H9 (cell line): ENCODE measurements around the gene U2AF1L4. TPM values are rescaled to one million over a fixed set of nuclear protein-coding genes. Genes with fewer than 3 reads are reported as not detected.

Experiments
- DNase-seq: peaks from one replicate; pipeline ENCODE4 v3.0.0-alpha.2; 2017
- H2AFZ ChIP-seq: one replicate; pipeline ENCODE4 v1.6.1; 2013; ENCODE audit warnings: mild to moderate bottlenecking, low read length, control low read depth, moderate library complexity
- H2AK5ac ChIP-seq: 2 replicates; pipeline ENCODE4 v1.6.1; 2013; ENCODE audit warnings: low read length, control low read depth, mixed read lengths; ENCODE audit not compliant: insufficient read length
- H2BK120ac ChIP-seq: one replicate; pipeline ENCODE4 v1.6.1; 2013; ENCODE audit warnings: low read depth, mild to moderate bottlenecking, low read length, control low read depth, inconsistent platforms; ENCODE audit not compliant: poor library complexity, severe bottlenecking
- H2BK12ac ChIP-seq: 2 replicates; pipeline ENCODE4 v1.6.1; 2013; ENCODE audit warnings: low read length, control low read depth, mixed read lengths, low read depth; ENCODE audit not compliant: insufficient read length
- H2BK15ac ChIP-seq: 2 replicates; pipeline ENCODE4 v1.6.1; 2013; ENCODE audit warnings: low read depth, low read length, control low read depth
- H2BK20ac ChIP-seq: one replicate; pipeline ENCODE4 v1.6.1; 2013; ENCODE audit warnings: low read depth, mild to moderate bottlenecking, low read length, control low read depth, inconsistent platforms; ENCODE audit not compliant: poor library complexity, severe bottlenecking
- H2BK5ac ChIP-seq: 2 replicates; pipeline ENCODE4 v1.6.1; 2013; ENCODE audit warnings: low read length, control low read depth, mixed read lengths; ENCODE audit not compliant: insufficient read length
- H3K14ac ChIP-seq: 2 replicates; pipeline ENCODE4 v1.6.1; 2013; ENCODE audit warnings: low read length, control low read depth; ENCODE audit not compliant: insufficient read depth
- H3K18ac ChIP-seq: 2 replicates; pipeline ENCODE4 v1.6.1; 2013; ENCODE audit warnings: low read depth, mild to moderate bottlenecking, mixed read lengths, low read length, control low read depth; ENCODE audit not compliant: insufficient read length
- H3K23ac ChIP-seq: 2 replicates; pipeline ENCODE4 v1.6.1; 2013; ENCODE audit warnings: low read length, control low read depth, mixed read lengths, low read depth; ENCODE audit not compliant: insufficient read length
- H3K23me2 ChIP-seq: 2 replicates; pipeline ENCODE4 v1.6.1; 2013; ENCODE audit warnings: low read depth, mild to moderate bottlenecking, mixed read lengths, low read length, control low read depth; ENCODE audit not compliant: insufficient read length, poor library complexity, severe bottlenecking
- H3K27ac ChIP-seq: 2 replicates; pipeline ENCODE4 v1.5.1; 2013; ENCODE audit warnings: low read length, control low read depth, mixed read lengths, low read depth; ENCODE audit not compliant: insufficient read length
- H3K27me3 ChIP-seq: 2 replicates; pipeline ENCODE4 v1.6.1; 2013; ENCODE audit warnings: low read length, control low read depth, inconsistent platforms; ENCODE audit not compliant: insufficient read depth
- H3K4ac ChIP-seq: 2 replicates; pipeline ENCODE4 v1.6.1; 2013; ENCODE audit warnings: low read depth, mild to moderate bottlenecking, control low read depth, inconsistent platforms, low read length, moderate library complexity
- H3K4me1 ChIP-seq: 2 replicates; pipeline ENCODE4 v1.6.1; 2013; ENCODE audit warnings: low read length, control low read depth, inconsistent platforms; ENCODE audit not compliant: insufficient read depth
- H3K4me2 ChIP-seq: 2 replicates; pipeline ENCODE4 v1.6.1; 2013; ENCODE audit warnings: low read length, control low read depth, mixed read lengths; ENCODE audit not compliant: insufficient read length, insufficient read depth
- H3K56ac ChIP-seq: 2 replicates; pipeline ENCODE4 v1.6.1; 2013; ENCODE audit warnings: low read depth, mild to moderate bottlenecking, mixed read lengths, low read length, control low read depth; ENCODE audit not compliant: insufficient read length
- H3K79me1 ChIP-seq: 2 replicates; pipeline ENCODE4 v1.6.1; 2013; ENCODE audit warnings: low read depth, mild to moderate bottlenecking, moderate library complexity, low read length, control low read depth, inconsistent platforms; ENCODE audit not compliant: insufficient read depth, poor library complexity, severe bottlenecking
- H3K79me2 ChIP-seq: 2 replicates; pipeline ENCODE4 v1.6.1; 2013; ENCODE audit warnings: low read length, control low read depth, inconsistent platforms; ENCODE audit not compliant: insufficient read depth
- H3K9ac ChIP-seq: 2 replicates; pipeline ENCODE4 v1.6.1; 2013; ENCODE audit warnings: low read length, control low read depth, mixed read lengths; ENCODE audit not compliant: insufficient read length; ENCODE audit errors: extremely low read depth
- H3K9me3 ChIP-seq: one replicate; pipeline ENCODE4 v1.6.1; 2013; ENCODE audit warnings: low read depth, low read length, inconsistent platforms; ENCODE audit not compliant: control insufficient read depth
- H3T11ph ChIP-seq: one replicate; pipeline ENCODE4 v1.6.1; 2013; ENCODE audit warnings: mild to moderate bottlenecking, low read length, control low read depth, inconsistent platforms
- H4K20me1 ChIP-seq: one replicate; pipeline ENCODE4 v1.6.1; 2013; ENCODE audit not compliant: control insufficient read depth, insufficient read length, insufficient read depth
- H4K5ac ChIP-seq: 2 replicates; pipeline ENCODE4 v1.6.1; 2013; ENCODE audit warnings: low read depth, mild to moderate bottlenecking, mixed read lengths, low read length, control low read depth; ENCODE audit not compliant: insufficient read length
- H4K8ac ChIP-seq: replicated peaks from 2 replicates; pipeline ENCODE4 v1.6.1; 2013; ENCODE audit warnings: low read length, control low read depth, mixed read lengths, low read depth; ENCODE audit not compliant: insufficient read length
- H4K91ac ChIP-seq: 2 replicates; pipeline ENCODE4 v1.6.1; 2013; ENCODE audit warnings: low read depth, mild to moderate bottlenecking, moderate library complexity, mixed read lengths, low read length, control low read depth; ENCODE audit not compliant: insufficient read length
- H3K27ac Mint-ChIP-seq, 3 experiments: 2 replicates in 2 of 3; 3 replicates in 1 of 3; pipeline ENCODE4 v1.8.0; 2020 to 2021; ENCODE audit warnings: mixed read lengths in 3 of 3, mild to moderate bottlenecking in 1 of 3, moderate library complexity in 1 of 3
- H3K27me3 Mint-ChIP-seq: 2 replicates; pipeline ENCODE4 v1.8.0; 2021; ENCODE audit warnings: low read depth, mild to moderate bottlenecking, moderate library complexity, mixed read lengths
- H3K36me3 Mint-ChIP-seq, 3 experiments: 2 replicates in 2 of 3; 3 replicates in 1 of 3; pipeline ENCODE4 v1.8.0; 2020 to 2021; ENCODE audit warnings: low read depth in 3 of 3, mixed read lengths in 3 of 3; ENCODE audit not compliant: insufficient read depth in 1 of 3
- H3K4me1 Mint-ChIP-seq, 2 experiments: 2 replicates each; pipeline ENCODE4 v1.8.0; 2020; ENCODE audit warnings: mixed read lengths in 2 of 2
- H3K4me3 Mint-ChIP-seq, 2 experiments: 2 replicates in 1 of 2; 3 replicates in 1 of 2; pipeline ENCODE4 v1.8.0; 2020 to 2021; ENCODE audit warnings: mild to moderate bottlenecking in 2 of 2, mixed read lengths in 2 of 2, moderate library complexity in 1 of 2
- H3K9me3 Mint-ChIP-seq, 2 experiments: 2 replicates in 1 of 2; 3 replicates in 1 of 2; pipeline ENCODE4 v1.8.0; 2020; ENCODE audit warnings: mild to moderate bottlenecking in 2 of 2, mixed read lengths in 2 of 2, moderate library complexity in 1 of 2
- CTCF ChIP-seq: fragments of 200-600 bp; sonication (generic); conservative IDR thresholded peaks from 3 replicates; pipeline ENCODE4 v1.8.0; 2021; ENCODE audit warnings: antibody characterized with exemption, mild to moderate bottlenecking
- WGBS: extraction: QIAGEN DNeasy Blood & Tissue Kit; methylation state at CpG from one replicate; pipeline ENCODE4 v1.1.7; 2013; ENCODE audit warnings: missing lambda C conversion rate, low lambda C conversion rate, mixed read lengths; ENCODE audit not compliant: insufficient read length; ENCODE audit errors: extremely low coverage; 5-methylcytosine and 5-hydroxymethylcytosine counted together
- total RNA-seq: library from RNA; stranded (reverse); gene quantifications from 2 replicates; pipeline ENCODE4 v1.2.1, GENCODE V29; 2021

U2AF1L4 gene
- total RNA-seq, 1 experiment from 2014 or later = 16.8 TPM

- H2BK12ac ChIP-seq = no peak overlapping the region
- H3K4me2 ChIP-seq = no peak overlapping the region
- no peak overlapping the region for H2BK15ac ChIP-seq
- no peak overlapping the region; the same call in 1 of the 2 replicates for H3K14ac ChIP-seq
- H3K23me2 ChIP-seq = peaks cover 18% of the 10 kb centered on the region
- no peak overlapping the region for H2BK120ac ChIP-seq
- Mint-ChIP-seq H3K36me3 (peaks cover 0 to 7% (median 6%) of the 10 kb centered on the region in 3 experiments; a peak in 5 of 7 replicates), H3K4me3 (peak overlapping the region in 1 of 2 experiments; percentile 5; a peak in 1 of 5 replicates), H3K4me1 (peaks cover 43% of the 10 kb centered on the region in 2 experiments), H3K27me3 (no peaks in the 10 kb centered on the region; the same call in 1 of the 2 replicates), H3K27ac (peak overlapping the region in 1 of 3 experiments; percentile 66; a peak in 1 of 7 replicates), H3K9me3 (no peaks in the 10 kb centered on the region; a peak in 1 of 5 replicates)
- H4K5ac ChIP-seq = no peak overlapping the region
- H2BK5ac ChIP-seq = no peak overlapping the region
- H4K20me1 ChIP-seq = peaks cover under 1% of the 10 kb centered on the region
- H2AFZ ChIP-seq = no peak overlapping the region
- H2BK20ac ChIP-seq = no peak overlapping the region
- no peak overlapping the region for H2AK5ac ChIP-seq
- no peak overlapping the region for H3K18ac ChIP-seq
- H3K56ac ChIP-seq = no peak overlapping the region
- H3K4ac ChIP-seq = no peak overlapping the region
- no peak for DNase-seq
- no peaks in the 10 kb centered on the region for H3K79me1 ChIP-seq
- no peaks in the 10 kb centered on the region for H3K9me3 ChIP-seq
- no peak overlapping the region for H3T11ph ChIP-seq
- no peak overlapping the region for H4K8ac ChIP-seq
- no peak overlapping the region for H4K91ac ChIP-seq
- TF ChIP-seq CTCF = no peak
- peaks cover 10% of the 10 kb centered on the region; the same call in 1 of the 2 replicates for H3K4me1 ChIP-seq
- no peak overlapping the region for H3K27ac ChIP-seq
- peaks cover 6% of the 10 kb centered on the region; the same call in 1 of the 2 replicates for H3K79me2 ChIP-seq
- H3K23ac ChIP-seq = no peak overlapping the region
- no CpG with 5 or more reads among the region's 12 CpGs for WGBS
- no peak overlapping the region for H3K9ac ChIP-seq
- H3K27me3 ChIP-seq = no peaks in the 10 kb centered on the region
Measured at GRCh38 chr19:35713904-35714495, 31.2 kb downstream of the U2AF1L4 start.
